Measurements from ENCODE around the gene SLC25A25.
"Not testable (repeated sequence)": the region's sequence is repeated elsewhere in the genome, so short reads cannot be mapped to it uniquely, and the experiment has no call there.

The SLC25A25 gene

GRCh38 chr9:128040783-128041182, 27.2 kb upstream of the SLC25A25 start:
- H3K4me1 Mint-ChIP-seq (ENCODE audit: low read depth); H3K27me3 Mint-ChIP-seq; H3K4me3 Mint-ChIP-seq; H3K9me3 Mint-ChIP-seq; intact Hi-C loops (cut with micrococcal nuclease); H3K27ac Mint-ChIP-seq; H3K36me3 Mint-ChIP-seq (ENCODE audit: low read depth): not testable (repeated sequence)

- Mint-ChIP-seq H3K36me3 (ENCODE audit: low read depth) (no peaks in the 10 kb centered on the region), H3K4me1 (ENCODE audit: low read depth) (peaks cover 5% of the 10 kb centered on the region), H3K9me3 (no peaks in the 10 kb centered on the region), H3K27ac (no peak overlapping the region), H3K27me3 (peaks cover 4% of the 10 kb centered on the region), H3K4me3 (no peak overlapping the region)
- intact Hi-C loops (cut with micrococcal nuclease) = no loop called here
Observed at GRCh38 chr9:128042043-128042442, 26.0 kb upstream of the SLC25A25 start.

GRCh38 chr9:128043467-128043868, 24.6 kb upstream of the SLC25A25 start:
- intact Hi-C loops (cut with micrococcal nuclease) = no loop called here
- peak overlapping the region; percentile 8 for H3K27ac Mint-ChIP-seq

GRCh38 chr9:128045409-128045808, 22.6 kb upstream of the SLC25A25 start:
- H3K36me3 Mint-ChIP-seq (ENCODE audit: low read depth); H3K27ac Mint-ChIP-seq; H3K4me3 Mint-ChIP-seq; H3K9me3 Mint-ChIP-seq; H3K27me3 Mint-ChIP-seq; intact Hi-C loops (cut with micrococcal nuclease): not testable (repeated sequence)
- peaks cover 24% of the 10 kb centered on the region for H3K4me1 Mint-ChIP-seq (ENCODE audit: low read depth)

More at GRCh38 chr9:128043467-128043868, 24.6 kb upstream of the SLC25A25 start:
- peaks cover 3% of the 10 kb centered on the region for H3K27me3 Mint-ChIP-seq
- no peaks in the 10 kb centered on the region for H3K36me3 Mint-ChIP-seq (ENCODE audit: low read depth)
- H3K4me3 Mint-ChIP-seq = no peak overlapping the region
- H3K4me1 Mint-ChIP-seq (ENCODE audit: low read depth) = peaks cover 5% of the 10 kb centered on the region
- H3K9me3 Mint-ChIP-seq = no peaks in the 10 kb centered on the region

GRCh38 chr9:128045831-128046230, 22.2 kb upstream of the SLC25A25 start:
- intact Hi-C loops (cut with micrococcal nuclease) = no loop called here
- no peak overlapping the region for H3K4me3 Mint-ChIP-seq
- peaks cover 3% of the 10 kb centered on the region for H3K27me3 Mint-ChIP-seq
- H3K27ac Mint-ChIP-seq = no peak overlapping the region
- no peaks in the 10 kb centered on the region for H3K9me3 Mint-ChIP-seq
- H3K4me1 Mint-ChIP-seq (ENCODE audit: low read depth) = peaks cover 26% of the 10 kb centered on the region
- no peaks in the 10 kb centered on the region for H3K36me3 Mint-ChIP-seq (ENCODE audit: low read depth)

GRCh38 chr9:128047231-128047630, 20.8 kb upstream of the SLC25A25 start:
- Mint-ChIP-seq H3K27ac (no peak overlapping the region), H3K36me3 (ENCODE audit: low read depth) (no peaks in the 10 kb centered on the region), H3K4me3 (no peak overlapping the region), H3K27me3 (peaks cover under 1% of the 10 kb centered on the region), H3K9me3 (no peaks in the 10 kb centered on the region), H3K4me1 (ENCODE audit: low read depth) (peaks cover 23% of the 10 kb centered on the region)
- intact Hi-C loops (cut with micrococcal nuclease) = no loop called here

- Mint-ChIP-seq H3K27me3 (no peaks in the 10 kb centered on the region), H3K4me1 (ENCODE audit: low read depth) (peaks cover 25% of the 10 kb centered on the region), H3K27ac (no peak overlapping the region), H3K4me3 (no peak overlapping the region), H3K9me3 (no peaks in the 10 kb centered on the region), H3K36me3 (ENCODE audit: low read depth) (no peaks in the 10 kb centered on the region)
- intact Hi-C loops (cut with micrococcal nuclease) = no loop called here
Observed at GRCh38 chr9:128048663-128049062, 19.4 kb upstream of the SLC25A25 start.

- intact Hi-C loops (cut with micrococcal nuclease) = loop anchor here (5.0 kb wide), 1 partner anchor 42 kb away; no protein-coding TSS in a partner anchor
- H3K36me3 Mint-ChIP-seq (ENCODE audit: low read depth) = no peaks in the 10 kb centered on the region
- peaks cover 37% of the 10 kb centered on the region for H3K4me1 Mint-ChIP-seq (ENCODE audit: low read depth)
- H3K27ac Mint-ChIP-seq = peak overlapping the region; percentile 71
- H3K27me3 Mint-ChIP-seq = no peaks in the 10 kb centered on the region
- H3K9me3 Mint-ChIP-seq = no peaks in the 10 kb centered on the region
- H3K4me3 Mint-ChIP-seq = no peak overlapping the region
Observed at GRCh38 chr9:128049843-128050242, 18.2 kb upstream of the SLC25A25 start.

- no peaks in the 10 kb centered on the region for H3K9me3 Mint-ChIP-seq
- no peaks in the 10 kb centered on the region for H3K27me3 Mint-ChIP-seq
- peak overlapping the region; percentile 93 for H3K27ac Mint-ChIP-seq
- H3K36me3 Mint-ChIP-seq (ENCODE audit: low read depth) = no peaks in the 10 kb centered on the region
- peaks cover 55% of the 10 kb centered on the region for H3K4me1 Mint-ChIP-seq (ENCODE audit: low read depth)
- no peak overlapping the region for H3K4me3 Mint-ChIP-seq
- intact Hi-C loops (cut with micrococcal nuclease) = loop anchor here (5.0 kb wide), 1 partner anchor 40 kb away; no protein-coding TSS in a partner anchor
Observed at GRCh38 chr9:128051932-128052709, 15.9 kb upstream of the SLC25A25 start.

- Mint-ChIP-seq H3K27me3 (no peaks in the 10 kb centered on the region), H3K4me3 (no peak overlapping the region), H3K36me3 (ENCODE audit: low read depth) (no peaks in the 10 kb centered on the region), H3K9me3 (no peaks in the 10 kb centered on the region), H3K27ac (peak overlapping the region; percentile 93), H3K4me1 (ENCODE audit: low read depth) (peaks cover 58% of the 10 kb centered on the region)
- intact Hi-C loops (cut with micrococcal nuclease) = loop anchor here (5.0 kb wide), 1 partner anchor 39 kb away; no protein-coding TSS in a partner anchor
Observed at GRCh38 chr9:128053560-128053959, 14.5 kb upstream of the SLC25A25 start.

GRCh38 chr9:128054087-128054486, 13.9 kb upstream of the SLC25A25 start:
- peak overlapping the region; percentile 93 for H3K27ac Mint-ChIP-seq

GRCh38 chr9:128055344-128056040, 12.5 kb upstream of the SLC25A25 start:
- H3K4me3 Mint-ChIP-seq = peak overlapping the region; percentile 14
- H3K4me1 Mint-ChIP-seq (ENCODE audit: low read depth) = peaks cover 39% of the 10 kb centered on the region
- H3K9me3 Mint-ChIP-seq = no peaks in the 10 kb centered on the region
- intact Hi-C loops (cut with micrococcal nuclease) = no loop called here
- peak overlapping the region; percentile 93 for H3K27ac Mint-ChIP-seq
- H3K27me3 Mint-ChIP-seq = no peaks in the 10 kb centered on the region
- no peaks in the 10 kb centered on the region for H3K36me3 Mint-ChIP-seq (ENCODE audit: low read depth)

More at GRCh38 chr9:128054087-128054486, 13.9 kb upstream of the SLC25A25 start:
- intact Hi-C loops (cut with micrococcal nuclease) = loop anchor here (5.0 kb wide), 1 partner anchor 38 kb away; no protein-coding TSS in a partner anchor
- H3K9me3 Mint-ChIP-seq = no peaks in the 10 kb centered on the region
- peaks cover 53% of the 10 kb centered on the region for H3K4me1 Mint-ChIP-seq (ENCODE audit: low read depth)
- no peaks in the 10 kb centered on the region for H3K27me3 Mint-ChIP-seq
- H3K36me3 Mint-ChIP-seq (ENCODE audit: low read depth) = no peaks in the 10 kb centered on the region
- peak overlapping the region; percentile 67 for H3K4me3 Mint-ChIP-seq

- H3K9me3 Mint-ChIP-seq = no peaks in the 10 kb centered on the region
- H3K27me3 Mint-ChIP-seq = no peaks in the 10 kb centered on the region
- peaks cover 38% of the 10 kb centered on the region for H3K4me1 Mint-ChIP-seq (ENCODE audit: low read depth)
- H3K36me3 Mint-ChIP-seq (ENCODE audit: low read depth) = no peaks in the 10 kb centered on the region
- no peak overlapping the region for H3K4me3 Mint-ChIP-seq
- intact Hi-C loops (cut with micrococcal nuclease) = no loop called here
- peak overlapping the region; percentile 93 for H3K27ac Mint-ChIP-seq
Observed at GRCh38 chr9:128056086-128056485, 11.9 kb upstream of the SLC25A25 start.
